H9 (cell line): ENCODE data around the gene SNRNP40. TPM values are rescaled to one million over a fixed set of nuclear protein-coding genes. Genes with fewer than 3 reads are reported as not detected.
A peak's percentile ranks its signal among the peaks of the same experiment; 100 is the strongest.

Experiments
- DNase-seq: peaks from one replicate; pipeline ENCODE4 v3.0.0-alpha.2; 2017
- H2AFZ ChIP-seq: one replicate; pipeline ENCODE4 v1.6.1; 2013; ENCODE audit warnings: mild to moderate bottlenecking, low read length, control low read depth, moderate library complexity
- H2AK5ac ChIP-seq: 2 replicates; pipeline ENCODE4 v1.6.1; 2013; ENCODE audit warnings: low read length, control low read depth, mixed read lengths; ENCODE audit not compliant: insufficient read length
- H2BK120ac ChIP-seq: one replicate; pipeline ENCODE4 v1.6.1; 2013; ENCODE audit warnings: low read depth, mild to moderate bottlenecking, low read length, control low read depth, inconsistent platforms; ENCODE audit not compliant: poor library complexity, severe bottlenecking
- H2BK12ac ChIP-seq: 2 replicates; pipeline ENCODE4 v1.6.1; 2013; ENCODE audit warnings: low read length, control low read depth, mixed read lengths, low read depth; ENCODE audit not compliant: insufficient read length
- H2BK15ac ChIP-seq: 2 replicates; pipeline ENCODE4 v1.6.1; 2013; ENCODE audit warnings: low read depth, low read length, control low read depth
- H2BK20ac ChIP-seq: one replicate; pipeline ENCODE4 v1.6.1; 2013; ENCODE audit warnings: low read depth, mild to moderate bottlenecking, low read length, control low read depth, inconsistent platforms; ENCODE audit not compliant: poor library complexity, severe bottlenecking
- H2BK5ac ChIP-seq: 2 replicates; pipeline ENCODE4 v1.6.1; 2013; ENCODE audit warnings: low read length, control low read depth, mixed read lengths; ENCODE audit not compliant: insufficient read length
- H3K14ac ChIP-seq: 2 replicates; pipeline ENCODE4 v1.6.1; 2013; ENCODE audit warnings: low read length, control low read depth; ENCODE audit not compliant: insufficient read depth
- H3K18ac ChIP-seq: 2 replicates; pipeline ENCODE4 v1.6.1; 2013; ENCODE audit warnings: low read depth, mild to moderate bottlenecking, mixed read lengths, low read length, control low read depth; ENCODE audit not compliant: insufficient read length
- H3K23ac ChIP-seq: 2 replicates; pipeline ENCODE4 v1.6.1; 2013; ENCODE audit warnings: low read length, control low read depth, mixed read lengths, low read depth; ENCODE audit not compliant: insufficient read length
- H3K23me2 ChIP-seq: 2 replicates; pipeline ENCODE4 v1.6.1; 2013; ENCODE audit warnings: low read depth, mild to moderate bottlenecking, mixed read lengths, low read length, control low read depth; ENCODE audit not compliant: insufficient read length, poor library complexity, severe bottlenecking
- H3K27ac ChIP-seq: 2 replicates; pipeline ENCODE4 v1.5.1; 2013; ENCODE audit warnings: low read length, control low read depth, mixed read lengths, low read depth; ENCODE audit not compliant: insufficient read length
- H3K27me3 ChIP-seq: 2 replicates; pipeline ENCODE4 v1.6.1; 2013; ENCODE audit warnings: low read length, control low read depth, inconsistent platforms; ENCODE audit not compliant: insufficient read depth
- H3K4ac ChIP-seq: 2 replicates; pipeline ENCODE4 v1.6.1; 2013; ENCODE audit warnings: low read depth, mild to moderate bottlenecking, control low read depth, inconsistent platforms, low read length, moderate library complexity
- H3K4me1 ChIP-seq: 2 replicates; pipeline ENCODE4 v1.6.1; 2013; ENCODE audit warnings: low read length, control low read depth, inconsistent platforms; ENCODE audit not compliant: insufficient read depth
- H3K4me2 ChIP-seq: 2 replicates; pipeline ENCODE4 v1.6.1; 2013; ENCODE audit warnings: low read length, control low read depth, mixed read lengths; ENCODE audit not compliant: insufficient read length, insufficient read depth
- H3K56ac ChIP-seq: 2 replicates; pipeline ENCODE4 v1.6.1; 2013; ENCODE audit warnings: low read depth, mild to moderate bottlenecking, mixed read lengths, low read length, control low read depth; ENCODE audit not compliant: insufficient read length
- H3K79me1 ChIP-seq: 2 replicates; pipeline ENCODE4 v1.6.1; 2013; ENCODE audit warnings: low read depth, mild to moderate bottlenecking, moderate library complexity, low read length, control low read depth, inconsistent platforms; ENCODE audit not compliant: insufficient read depth, poor library complexity, severe bottlenecking
- H3K79me2 ChIP-seq: 2 replicates; pipeline ENCODE4 v1.6.1; 2013; ENCODE audit warnings: low read length, control low read depth, inconsistent platforms; ENCODE audit not compliant: insufficient read depth
- H3K9ac ChIP-seq: 2 replicates; pipeline ENCODE4 v1.6.1; 2013; ENCODE audit warnings: low read length, control low read depth, mixed read lengths; ENCODE audit not compliant: insufficient read length; ENCODE audit errors: extremely low read depth
- H3K9me3 ChIP-seq: one replicate; pipeline ENCODE4 v1.6.1; 2013; ENCODE audit warnings: low read depth, low read length, inconsistent platforms; ENCODE audit not compliant: control insufficient read depth
- H3T11ph ChIP-seq: one replicate; pipeline ENCODE4 v1.6.1; 2013; ENCODE audit warnings: mild to moderate bottlenecking, low read length, control low read depth, inconsistent platforms
- H4K20me1 ChIP-seq: one replicate; pipeline ENCODE4 v1.6.1; 2013; ENCODE audit not compliant: control insufficient read depth, insufficient read length, insufficient read depth
- H4K5ac ChIP-seq: 2 replicates; pipeline ENCODE4 v1.6.1; 2013; ENCODE audit warnings: low read depth, mild to moderate bottlenecking, mixed read lengths, low read length, control low read depth; ENCODE audit not compliant: insufficient read length
- H4K8ac ChIP-seq: replicated peaks from 2 replicates; pipeline ENCODE4 v1.6.1; 2013; ENCODE audit warnings: low read length, control low read depth, mixed read lengths, low read depth; ENCODE audit not compliant: insufficient read length
- H4K91ac ChIP-seq: 2 replicates; pipeline ENCODE4 v1.6.1; 2013; ENCODE audit warnings: low read depth, mild to moderate bottlenecking, moderate library complexity, mixed read lengths, low read length, control low read depth; ENCODE audit not compliant: insufficient read length
- H3K27ac Mint-ChIP-seq, 3 experiments: 2 replicates in 2 of 3; 3 replicates in 1 of 3; pipeline ENCODE4 v1.8.0; 2020 to 2021; ENCODE audit warnings: mixed read lengths in 3 of 3, mild to moderate bottlenecking in 1 of 3, moderate library complexity in 1 of 3
- H3K27me3 Mint-ChIP-seq: 2 replicates; pipeline ENCODE4 v1.8.0; 2021; ENCODE audit warnings: low read depth, mild to moderate bottlenecking, moderate library complexity, mixed read lengths
- H3K36me3 Mint-ChIP-seq, 3 experiments: 2 replicates in 2 of 3; 3 replicates in 1 of 3; pipeline ENCODE4 v1.8.0; 2020 to 2021; ENCODE audit warnings: low read depth in 3 of 3, mixed read lengths in 3 of 3; ENCODE audit not compliant: insufficient read depth in 1 of 3
- H3K4me1 Mint-ChIP-seq, 2 experiments: 2 replicates each; pipeline ENCODE4 v1.8.0; 2020; ENCODE audit warnings: mixed read lengths in 2 of 2
- H3K4me3 Mint-ChIP-seq, 2 experiments: 2 replicates in 1 of 2; 3 replicates in 1 of 2; pipeline ENCODE4 v1.8.0; 2020 to 2021; ENCODE audit warnings: mild to moderate bottlenecking in 2 of 2, mixed read lengths in 2 of 2, moderate library complexity in 1 of 2
- H3K9me3 Mint-ChIP-seq, 2 experiments: 2 replicates in 1 of 2; 3 replicates in 1 of 2; pipeline ENCODE4 v1.8.0; 2020; ENCODE audit warnings: mild to moderate bottlenecking in 2 of 2, mixed read lengths in 2 of 2, moderate library complexity in 1 of 2
- WGBS: extraction: QIAGEN DNeasy Blood & Tissue Kit; methylation state at CpG from one replicate; pipeline ENCODE4 v1.1.7; 2013; ENCODE audit warnings: missing lambda C conversion rate, low lambda C conversion rate, mixed read lengths; ENCODE audit not compliant: insufficient read length; ENCODE audit errors: extremely low coverage; 5-methylcytosine and 5-hydroxymethylcytosine counted together
- total RNA-seq: library from RNA; stranded (reverse); gene quantifications from 2 replicates; pipeline ENCODE4 v1.2.1, GENCODE V29; 2021
- TF ChIP-seq, protein P1 (sequence below): fragments of 200-600 bp; sonication (generic); conservative IDR thresholded peaks from 3 replicates; pipeline ENCODE4 v1.8.0; 2021; ENCODE audit warnings: antibody characterized with exemption, mild to moderate bottlenecking

Gene SNRNP40
- total RNA-seq, 1 experiment from 2014 or later: 132 TPM

DNA sequence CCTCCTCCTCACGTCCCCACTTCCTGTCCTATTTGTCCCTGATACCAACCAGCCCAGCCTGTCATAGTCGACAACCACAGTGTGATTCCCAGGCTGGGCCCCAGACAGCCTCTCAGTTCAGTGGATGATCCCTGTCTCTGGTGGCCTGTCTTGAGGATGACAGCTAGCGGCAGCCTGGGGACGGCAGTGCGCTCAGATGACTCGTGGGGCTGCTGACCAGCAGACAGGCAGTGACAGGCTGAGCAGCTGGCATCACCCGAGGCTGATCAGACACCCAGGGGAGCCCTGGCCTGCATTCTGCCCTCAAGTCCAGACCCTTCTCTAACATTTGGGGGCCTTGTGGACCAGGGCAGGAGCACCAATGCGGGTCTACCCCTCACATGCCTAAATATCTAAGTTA, 77.9 kb downstream of the SNRNP40 start:
- whole genome bisulfite sequencing: no CpG with 5 or more reads among the region's 8 CpGs
- Mint-ChIP-seq H3K9me3 (no peaks in the 10 kb centered on the region), H3K27me3 (no peaks in the 10 kb centered on the region), H3K36me3 (no peaks in the 10 kb centered on the region), H3K4me1 (peaks cover 23 to 30% of the 10 kb centered on the region in 2 experiments), H3K27ac (peak overlapping the region in 1 of 3 experiments; percentile 30; a peak in 1 of 7 replicates), H3K4me3 (no peak overlapping the region)
- H3K23me2 ChIP-seq: no peaks in the 10 kb centered on the region
- H2BK5ac ChIP-seq: no peak overlapping the region
- H3K18ac ChIP-seq: no peak overlapping the region
- no peak overlapping the region for H4K91ac ChIP-seq
- no peak overlapping the region for H3K4ac ChIP-seq
- no peaks in the 10 kb centered on the region; the same call in 1 of the 2 replicates for H3K4me1 ChIP-seq
- no peak overlapping the region for H4K5ac ChIP-seq
- no peak overlapping the region for H2AK5ac ChIP-seq
- no peaks in the 10 kb centered on the region for H3K79me1 ChIP-seq
- no peak overlapping the region for H2BK120ac ChIP-seq
- no peaks in the 10 kb centered on the region for H3K27me3 ChIP-seq
- no peak overlapping the region for H2BK12ac ChIP-seq
- no peak overlapping the region for H4K8ac ChIP-seq
- no peaks in the 10 kb centered on the region for H3K9me3 ChIP-seq
- H3K23ac ChIP-seq: no peak overlapping the region
- no peak overlapping the region for H3K56ac ChIP-seq
- TF ChIP-seq, protein P1, sequence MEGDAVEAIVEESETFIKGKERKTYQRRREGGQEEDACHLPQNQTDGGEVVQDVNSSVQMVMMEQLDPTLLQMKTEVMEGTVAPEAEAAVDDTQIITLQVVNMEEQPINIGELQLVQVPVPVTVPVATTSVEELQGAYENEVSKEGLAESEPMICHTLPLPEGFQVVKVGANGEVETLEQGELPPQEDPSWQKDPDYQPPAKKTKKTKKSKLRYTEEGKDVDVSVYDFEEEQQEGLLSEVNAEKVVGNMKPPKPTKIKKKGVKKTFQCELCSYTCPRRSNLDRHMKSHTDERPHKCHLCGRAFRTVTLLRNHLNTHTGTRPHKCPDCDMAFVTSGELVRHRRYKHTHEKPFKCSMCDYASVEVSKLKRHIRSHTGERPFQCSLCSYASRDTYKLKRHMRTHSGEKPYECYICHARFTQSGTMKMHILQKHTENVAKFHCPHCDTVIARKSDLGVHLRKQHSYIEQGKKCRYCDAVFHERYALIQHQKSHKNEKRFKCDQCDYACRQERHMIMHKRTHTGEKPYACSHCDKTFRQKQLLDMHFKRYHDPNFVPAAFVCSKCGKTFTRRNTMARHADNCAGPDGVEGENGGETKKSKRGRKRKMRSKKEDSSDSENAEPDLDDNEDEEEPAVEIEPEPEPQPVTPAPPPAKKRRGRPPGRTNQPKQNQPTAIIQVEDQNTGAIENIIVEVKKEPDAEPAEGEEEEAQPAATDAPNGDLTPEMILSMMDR: no peak
- no peak overlapping the region for H3K9ac ChIP-seq
- H3T11ph ChIP-seq: no peak overlapping the region
- no peak overlapping the region for H2BK20ac ChIP-seq
- no peaks in the 10 kb centered on the region for H4K20me1 ChIP-seq
- no peak overlapping the region for H3K27ac ChIP-seq
- H3K4me2 ChIP-seq: no peak overlapping the region
- H2AFZ ChIP-seq: no peak overlapping the region
- H2BK15ac ChIP-seq: no peak overlapping the region
- H3K79me2 ChIP-seq: no peaks in the 10 kb centered on the region; the same call in 1 of the 2 replicates
- no peak overlapping the region for H3K14ac ChIP-seq
- no peak for DNase-seq
